ENCODE data around the gene ETV6. TPM values are rescaled to one million over a fixed set of nuclear protein-coding genes. Genes with fewer than 3 reads are reported as not detected.

The ETV6 gene
- polyA plus RNA-seq, 2 of the 4 experiments (the other 2 are of a cell fraction), result 4.0 to 7.0 TPM

GRCh38 chr12:11685316-11685715, 35.8 kb downstream of the ETV6 start:
- Histone ChIP-seq H3K4me1 (no peaks in the 10 kb centered on the region; the same call in 2 of the 3 replicates), H3K4me3 (no peak overlapping the region), H3K4me2 (no peak overlapping the region), H3K27ac (no peak overlapping the region), H3K9me3 (no peaks in the 10 kb centered on the region)
- TF ChIP-seq E2F6 (IDR thresholded peaks at IDR 0.05; ENCODE audit: borderline replicate concordance, low read depth) (no peak), GATA3 (IDR thresholded peaks at IDR 0.05; ENCODE audit: borderline replicate concordance) (no peak), USF2 (IDR thresholded peaks at IDR 0.05) (no peak), TP53 (CRISPR knock-in tag; IDR thresholded peaks at IDR 0.05) (no peak), EHF (CRISPR knock-in tag; IDR thresholded peaks at IDR 0.05) (no peak), RAD21 (conservative IDR thresholded peaks at IDR 0.05 in 1 of 2, IDR thresholded peaks at IDR 0.05 in 1 of 2) (no peak), RCOR1 (IDR thresholded peaks at IDR 0.05; ENCODE audit: low read depth, low read length) (no peak), RARB (CRISPR knock-in tag; IDR thresholded peaks at IDR 0.05) (no peak), NR3C1 (IDR thresholded peaks at IDR 0.05) (no peak), MAX (IDR thresholded peaks at IDR 0.05) (no peak), MAZ (IDR thresholded peaks at IDR 0.05; ENCODE audit: borderline replicate concordance, low read depth, low read length) (no peak), SREBF2 (IDR thresholded peaks at IDR 0.05) (no peak), PHF8 (IDR thresholded peaks at IDR 0.05; ENCODE audit: borderline replicate concordance, low read depth) (no peak)
- FAIRE-seq (no peak), ATAC-seq (no peak), DNase-seq (ENCODE audit: low read depth in 1 of 2, low spot score in 1 of 2) (no peak)
- CTCF ChIA-PET, result interaction anchor here (1.1 kb wide), 1 partner anchor 14 kb away, joined by 3 read pairs; no protein-coding TSS in a partner anchor
- POLR2A ChIA-PET, result interaction anchor here (0.6 kb wide), 1 partner anchor 13 kb away, joined by 7 read pairs; no protein-coding TSS in a partner anchor
- WGBS (ENCODE audit: missing lambda C conversion rate), result 85% methylated on average over 3 of the region's 3 CpGs

GRCh38 chr12:11685716-11686115, 36.2 kb downstream of the ETV6 start:
- no peak for ATAC-seq
- ChIA-PET CTCF (no interaction called here), POLR2A (no interaction called here)
- Histone ChIP-seq H3K27ac (no peak overlapping the region), H3K4me3 (no peak overlapping the region), H3K9me3 (no peaks in the 10 kb centered on the region), H3K4me1 (no peaks in the 10 kb centered on the region; the same call in 2 of the 3 replicates), H3K4me2 (no peak overlapping the region)
- no peak for DNase-seq (ENCODE audit: low read depth in 1 of 2, low spot score in 1 of 2)
- no peak for FAIRE-seq
- TF ChIP-seq ATOH8 (CRISPR knock-in tag; IDR thresholded peaks at IDR 0.05; ENCODE audit: low read depth) (no peak), NFE2L2 (conservative IDR thresholded peaks at IDR 0.05; ENCODE audit: low read length) (no peak)
- 93% methylated on average over 2 of the region's 2 CpGs for WGBS (ENCODE audit: missing lambda C conversion rate)

- FAIRE-seq (no peak), ATAC-seq (no peak), DNase-seq (ENCODE audit: low read depth in 1 of 2, low spot score in 1 of 2) (no peak)
- ChIA-PET CTCF (no interaction called here), POLR2A (no interaction called here)
- Histone ChIP-seq H3K4me1 (no peaks in the 10 kb centered on the region; the same call in 2 of the 3 replicates), H3K4me2 (no peak overlapping the region), H3K9me3 (no peaks in the 10 kb centered on the region), H3K27ac (no peak overlapping the region), H3K4me3 (no peak overlapping the region)
- 87% methylated on average over 2 of the region's 2 CpGs for WGBS (ENCODE audit: missing lambda C conversion rate)
- TF ChIP-seq BCL3 (IDR thresholded peaks at IDR 0.05) (no peak), HDAC2 (IDR thresholded peaks at IDR 0.05) (no peak), E2F6 (IDR thresholded peaks at IDR 0.05; ENCODE audit: borderline replicate concordance, low read depth) (no peak), HOXB13 (CRISPR knock-in tag; IDR thresholded peaks at IDR 0.05; ENCODE audit: low read depth) (no peak), TFCP2L1 (CRISPR knock-in tag; IDR thresholded peaks at IDR 0.05) (no peak), BHLHE40 (IDR thresholded peaks at IDR 0.05; ENCODE audit: low read depth, low read length) (no peak), CBX2 (IDR thresholded peaks at IDR 0.05; ENCODE audit: borderline replicate concordance, low read depth) (no peak), CHD2 (IDR thresholded peaks at IDR 0.05; ENCODE audit: low read length, partially characterized antibody) (no peak), RAD21 (conservative IDR thresholded peaks at IDR 0.05 in 1 of 2, IDR thresholded peaks at IDR 0.05 in 1 of 2) (no peak)
These were observed 36.6 kb downstream of the ETV6 start for GRCh38 chr12:11686120-11686519.

All from A549 (cell line).